ENCODE results near the gene TNN.
A peak's percentile ranks its signal among the peaks of the same experiment; 100 is the strongest.
"Not testable (repeated sequence)": the region's sequence is repeated elsewhere in the genome, so short reads cannot be mapped to it uniquely, and the experiment has no call there.

The TNN gene

DNA sequence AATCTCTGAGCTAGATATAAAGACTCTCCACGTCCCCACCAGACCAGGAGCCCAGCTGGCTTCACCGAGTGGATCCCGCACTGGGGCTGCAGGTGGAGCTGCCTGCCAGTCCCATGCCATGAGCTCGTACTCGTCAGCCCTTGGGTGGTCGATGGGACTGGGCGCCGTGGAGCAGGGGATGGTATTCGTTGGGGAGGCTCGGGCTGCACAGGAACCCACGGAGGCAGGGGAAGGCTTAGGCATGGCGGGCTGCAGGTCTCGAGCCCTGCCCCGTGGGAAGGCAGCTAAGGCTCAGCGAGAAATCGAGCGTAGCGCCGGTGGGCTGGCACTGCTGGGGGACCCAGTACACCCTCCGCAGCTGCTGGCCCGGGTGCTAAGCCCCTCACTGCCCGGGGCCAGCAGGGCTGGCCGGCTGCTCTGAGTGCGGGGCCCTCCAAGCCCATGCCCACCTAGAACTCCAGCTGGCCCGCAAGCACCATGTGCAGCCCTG, 40.7 kb downstream of the TNN start:
- not testable (repeated sequence) for H3K9ac ChIP-seq (ENCODE audit: low read length in 2 of 2); H3K4me3 ChIP-seq (ENCODE audit: low read length in 2 of 2); H3K27ac ChIP-seq (ENCODE audit: low read length); H3K4me1 ChIP-seq (ENCODE audit: control insufficient read depth, insufficient read depth, low read length); H3K36me3 ChIP-seq (ENCODE audit: control insufficient read depth in 2 of 2, insufficient read depth in 2 of 2, low read length in 2 of 2); H3K27me3 ChIP-seq (ENCODE audit: control insufficient read depth in 1 of 2, insufficient read depth in 2 of 2, low read length in 2 of 2); H3K9me3 ChIP-seq (ENCODE audit: control insufficient read depth in 2 of 2, low read length in 2 of 2)

DNA sequence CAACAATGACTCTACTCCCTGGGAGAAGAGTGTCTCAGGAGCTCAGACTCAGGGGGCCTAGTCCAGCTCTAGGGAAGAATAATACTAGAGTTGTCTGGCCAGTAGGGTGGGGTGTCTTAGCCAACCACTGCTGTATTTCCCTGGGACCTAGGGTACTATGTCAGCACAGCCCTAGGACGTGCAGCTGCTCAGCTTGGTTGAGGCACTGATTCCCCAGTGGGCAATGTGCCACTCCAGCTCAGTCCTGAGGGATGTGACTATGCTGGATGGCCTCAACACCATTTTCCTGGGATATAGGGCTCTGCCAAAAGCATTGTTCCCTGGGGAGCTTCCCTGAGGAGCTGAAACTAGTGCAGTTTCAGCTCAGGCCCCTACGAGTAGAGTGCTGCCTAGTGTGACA, 47.4 kb downstream of the TNN start:
- peaks cover 9 to 10% of the 10 kb centered on the region in 2 donors for H3K9me3 ChIP-seq (ENCODE audit: control insufficient read depth in 2 of 2, low read length in 2 of 2)
- H3K9ac ChIP-seq (ENCODE audit: low read length in 2 of 2): no peak overlapping the region
- no peak overlapping the region for H3K4me3 ChIP-seq (ENCODE audit: low read length in 2 of 2)
- H3K4me1 ChIP-seq (ENCODE audit: control insufficient read depth, insufficient read depth, low read length): no peaks in the 10 kb centered on the region
- H3K27me3 ChIP-seq (ENCODE audit: control insufficient read depth in 1 of 2, insufficient read depth in 2 of 2, low read length in 2 of 2): peaks cover 0 to 2% of the 10 kb centered on the region in 2 donors
- no peaks in the 10 kb centered on the region for H3K36me3 ChIP-seq (ENCODE audit: control insufficient read depth in 2 of 2, insufficient read depth in 2 of 2, low read length in 2 of 2)
- H3K27ac ChIP-seq (ENCODE audit: low read length): no peak overlapping the region

DNA sequence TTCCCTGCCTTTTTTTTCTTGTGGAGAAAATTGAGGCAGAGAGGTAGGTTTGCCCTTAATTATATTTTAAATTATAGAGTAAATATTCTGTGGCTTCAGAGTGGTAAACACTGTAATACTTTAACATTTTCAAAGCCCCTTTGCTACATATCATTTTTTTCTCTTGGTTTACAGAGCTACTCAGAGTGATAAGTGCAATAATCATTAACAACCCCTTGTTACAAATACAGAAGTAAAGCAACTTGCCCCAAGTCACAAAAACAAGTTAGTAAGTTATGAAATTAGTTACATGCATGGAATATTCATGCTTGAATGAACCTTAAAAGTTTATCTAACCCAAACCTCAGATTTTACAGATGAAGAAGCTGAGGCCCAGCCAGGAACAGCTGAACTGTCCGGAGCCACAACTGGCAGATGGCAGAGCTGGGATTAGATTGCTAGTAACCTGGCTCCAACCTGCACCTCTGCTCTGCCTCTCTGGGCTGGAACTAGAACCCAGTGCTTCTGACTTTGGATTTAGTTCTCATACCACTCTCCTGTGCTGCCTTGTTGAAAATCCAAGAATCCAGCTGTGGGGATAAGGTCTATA, 48.7 kb downstream of the TNN start:
- Histone ChIP-seq H3K36me3 (ENCODE audit: control insufficient read depth in 2 of 2, insufficient read depth in 2 of 2, low read length in 2 of 2) (no peaks in the 10 kb centered on the region), H3K27me3 (ENCODE audit: control insufficient read depth in 1 of 2, insufficient read depth in 2 of 2, low read length in 2 of 2) (peaks cover 0 to 2% of the 10 kb centered on the region in 2 donors), H3K9me3 (ENCODE audit: control insufficient read depth in 2 of 2, low read length in 2 of 2) (peaks cover 9 to 10% of the 10 kb centered on the region in 2 donors), H3K4me3 (ENCODE audit: low read length in 2 of 2) (no peak overlapping the region), H3K9ac (ENCODE audit: low read length in 2 of 2) (no peak overlapping the region), H3K4me1 (ENCODE audit: control insufficient read depth, insufficient read depth, low read length) (no peaks in the 10 kb centered on the region), H3K27ac (ENCODE audit: low read length) (no peak overlapping the region)

DNA sequence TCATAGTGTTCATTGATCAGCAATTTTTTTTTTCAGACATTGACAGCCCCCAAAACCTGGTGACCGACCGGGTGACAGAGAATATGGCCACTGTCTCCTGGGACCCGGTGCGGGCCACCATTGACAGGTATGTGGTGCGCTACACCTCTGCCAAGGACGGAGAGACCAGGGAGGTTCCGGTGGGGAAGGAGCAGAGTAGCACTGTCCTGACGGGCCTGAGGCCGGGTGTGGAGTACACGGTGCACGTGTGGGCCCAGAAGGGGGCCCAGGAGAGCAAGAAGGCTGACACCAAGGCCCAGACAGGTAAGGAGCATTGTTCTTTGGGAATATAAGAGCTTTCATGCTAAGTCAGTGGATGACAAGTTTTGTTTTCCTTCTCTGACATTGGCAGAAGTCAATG, 49.3 kb downstream of the TNN start:
- Histone ChIP-seq H3K4me1 (ENCODE audit: control insufficient read depth, insufficient read depth, low read length) (no peaks in the 10 kb centered on the region), H3K4me3 (ENCODE audit: low read length in 2 of 2) (no peak overlapping the region), H3K27me3 (ENCODE audit: control insufficient read depth in 1 of 2, insufficient read depth in 2 of 2, low read length in 2 of 2) (peaks cover 0 to 2% of the 10 kb centered on the region in 2 donors), H3K9ac (ENCODE audit: low read length in 2 of 2) (no peak overlapping the region), H3K9me3 (ENCODE audit: control insufficient read depth in 2 of 2, low read length in 2 of 2) (peaks cover 9 to 10% of the 10 kb centered on the region in 2 donors), H3K36me3 (ENCODE audit: control insufficient read depth in 2 of 2, insufficient read depth in 2 of 2, low read length in 2 of 2) (no peaks in the 10 kb centered on the region), H3K27ac (ENCODE audit: low read length) (no peak overlapping the region)

GRCh38 chr1:175118375-175119367, 51.0 kb downstream of the TNN start:
- H3K9ac ChIP-seq (ENCODE audit: low read length in 2 of 2): no peak overlapping the region
- no peaks in the 10 kb centered on the region for H3K4me1 ChIP-seq (ENCODE audit: control insufficient read depth, insufficient read depth, low read length)
- H3K4me3 ChIP-seq (ENCODE audit: low read length in 2 of 2): no peak overlapping the region
- peaks cover 0 to 2% of the 10 kb centered on the region in 2 donors for H3K27me3 ChIP-seq (ENCODE audit: control insufficient read depth in 1 of 2, insufficient read depth in 2 of 2, low read length in 2 of 2)
- no peak overlapping the region for H3K27ac ChIP-seq (ENCODE audit: low read length)
- no peaks in the 10 kb centered on the region for H3K36me3 ChIP-seq (ENCODE audit: control insufficient read depth in 2 of 2, insufficient read depth in 2 of 2, low read length in 2 of 2)
- peaks cover 9 to 10% of the 10 kb centered on the region in 2 donors for H3K9me3 ChIP-seq (ENCODE audit: control insufficient read depth in 2 of 2, low read length in 2 of 2)

DNA sequence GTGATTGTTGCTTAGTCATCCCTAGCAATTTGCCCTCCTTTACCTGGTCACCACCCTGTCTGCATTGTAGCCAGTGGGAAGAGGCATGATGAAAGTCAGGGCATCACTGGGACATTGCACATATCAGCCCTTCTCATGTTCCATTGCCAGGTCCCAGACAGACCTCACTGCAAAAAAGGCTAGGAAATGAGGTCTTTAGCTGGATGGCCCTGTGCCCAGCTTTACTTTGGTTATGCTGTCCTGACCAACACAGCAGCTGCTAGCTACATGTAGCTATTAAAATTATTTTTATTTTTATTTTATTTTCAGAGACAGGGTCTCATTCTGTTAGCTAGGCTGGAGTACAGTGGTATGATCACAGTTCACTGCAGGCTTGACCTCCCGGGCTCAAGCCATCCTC, 52.9 kb downstream of the TNN start:
- no peaks in the 10 kb centered on the region for H3K36me3 ChIP-seq (ENCODE audit: control insufficient read depth in 2 of 2, insufficient read depth in 2 of 2, low read length in 2 of 2)
- H3K9me3 ChIP-seq (ENCODE audit: control insufficient read depth in 2 of 2, low read length in 2 of 2): peaks cover 0 to under 1% of the 10 kb centered on the region in 2 donors
- H3K4me3 ChIP-seq (ENCODE audit: low read length in 2 of 2): no peak overlapping the region
- no peaks in the 10 kb centered on the region for H3K4me1 ChIP-seq (ENCODE audit: control insufficient read depth, insufficient read depth, low read length)
- H3K9ac ChIP-seq (ENCODE audit: low read length in 2 of 2): no peak overlapping the region
- no peak overlapping the region for H3K27ac ChIP-seq (ENCODE audit: low read length)
- no peaks in the 10 kb centered on the region for H3K27me3 ChIP-seq (ENCODE audit: control insufficient read depth in 1 of 2, insufficient read depth in 2 of 2, low read length in 2 of 2)

DNA sequence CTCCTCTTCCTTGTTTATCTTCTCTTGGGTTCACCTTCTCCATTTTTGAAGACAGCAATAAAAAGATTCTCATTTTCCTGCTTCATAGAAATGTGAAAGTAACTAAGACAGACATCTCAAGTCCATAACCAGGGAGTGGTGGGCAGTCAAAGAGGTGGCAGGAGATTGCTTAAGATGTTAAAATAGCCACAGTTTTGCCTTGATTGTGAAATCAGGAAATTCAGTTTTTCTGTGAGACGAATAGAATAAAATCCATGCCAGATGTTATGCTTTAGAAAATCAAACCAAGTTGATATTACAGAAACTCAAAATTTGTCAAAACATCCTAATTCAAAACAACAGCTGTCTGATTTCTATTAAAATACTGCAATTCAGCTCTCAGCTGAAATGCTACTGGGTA, 57.2 kb downstream of the TNN start:
- Histone ChIP-seq H3K4me1 (ENCODE audit: control insufficient read depth, insufficient read depth, low read length) (peaks cover 23% of the 10 kb centered on the region), H3K9me3 (ENCODE audit: control insufficient read depth in 2 of 2, low read length in 2 of 2) (no peaks in the 10 kb centered on the region), H3K27ac (ENCODE audit: low read length) (no peak overlapping the region), H3K27me3 (ENCODE audit: control insufficient read depth in 1 of 2, insufficient read depth in 2 of 2, low read length in 2 of 2) (no peaks in the 10 kb centered on the region), H3K36me3 (ENCODE audit: control insufficient read depth in 2 of 2, insufficient read depth in 2 of 2, low read length in 2 of 2) (no peaks in the 10 kb centered on the region), H3K9ac (ENCODE audit: low read length in 2 of 2) (no peak overlapping the region), H3K4me3 (ENCODE audit: low read length in 2 of 2) (no peak overlapping the region)

DNA sequence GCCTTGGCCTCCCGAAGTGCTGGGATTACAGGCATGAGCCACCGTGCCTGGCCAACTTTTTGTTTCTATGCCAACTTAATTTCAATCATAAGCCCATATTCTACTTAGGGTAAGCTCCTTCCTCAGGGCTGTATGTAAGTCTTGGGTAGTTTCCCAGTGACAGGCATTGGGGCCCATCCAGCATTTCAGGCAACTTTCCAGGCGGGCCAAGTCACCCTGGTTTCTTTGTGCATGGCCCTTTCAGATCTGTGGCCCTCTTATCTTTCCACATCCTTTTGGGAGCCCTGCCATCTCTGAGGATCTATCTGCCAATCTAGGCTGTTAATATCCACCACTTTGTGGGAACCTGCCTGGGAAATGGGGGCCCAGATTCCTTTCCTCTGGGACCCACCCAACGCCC, 58.7 kb downstream of the TNN start:
- H3K27ac ChIP-seq (ENCODE audit: low read length): no peak overlapping the region
- H3K4me3 ChIP-seq (ENCODE audit: low read length in 2 of 2): no peak overlapping the region
- no peaks in the 10 kb centered on the region for H3K36me3 ChIP-seq (ENCODE audit: control insufficient read depth in 2 of 2, insufficient read depth in 2 of 2, low read length in 2 of 2)
- H3K9me3 ChIP-seq (ENCODE audit: control insufficient read depth in 2 of 2, low read length in 2 of 2): no peaks in the 10 kb centered on the region
- no peaks in the 10 kb centered on the region for H3K27me3 ChIP-seq (ENCODE audit: control insufficient read depth in 1 of 2, insufficient read depth in 2 of 2, low read length in 2 of 2)
- no peak overlapping the region for H3K9ac ChIP-seq (ENCODE audit: low read length in 2 of 2)
- peaks cover 31% of the 10 kb centered on the region for H3K4me1 ChIP-seq (ENCODE audit: control insufficient read depth, insufficient read depth, low read length)

GRCh38 chr1:175127565-175127964, 59.9 kb downstream of the TNN start:
- Histone ChIP-seq H3K9me3 (ENCODE audit: control insufficient read depth in 2 of 2, low read length in 2 of 2) (no peaks in the 10 kb centered on the region), H3K4me1 (ENCODE audit: control insufficient read depth, insufficient read depth, low read length) (peaks cover 42% of the 10 kb centered on the region), H3K4me3 (ENCODE audit: low read length in 2 of 2) (no peak overlapping the region), H3K27me3 (ENCODE audit: control insufficient read depth in 1 of 2, insufficient read depth in 2 of 2, low read length in 2 of 2) (no peaks in the 10 kb centered on the region), H3K27ac (ENCODE audit: low read length) (peak overlapping the region; percentile 64), H3K9ac (ENCODE audit: low read length in 2 of 2) (no peak overlapping the region), H3K36me3 (ENCODE audit: control insufficient read depth in 2 of 2, insufficient read depth in 2 of 2, low read length in 2 of 2) (no peaks in the 10 kb centered on the region)

- peaks cover 50% of the 10 kb centered on the region for H3K4me1 ChIP-seq (ENCODE audit: control insufficient read depth, insufficient read depth, low read length)
- H3K9me3 ChIP-seq (ENCODE audit: control insufficient read depth in 2 of 2, low read length in 2 of 2): no peaks in the 10 kb centered on the region
- peak overlapping the region; percentile 64 for H3K27ac ChIP-seq (ENCODE audit: low read length)
- H3K9ac ChIP-seq (ENCODE audit: low read length in 2 of 2): no peak overlapping the region
- H3K27me3 ChIP-seq (ENCODE audit: control insufficient read depth in 1 of 2, insufficient read depth in 2 of 2, low read length in 2 of 2): no peaks in the 10 kb centered on the region
- H3K4me3 ChIP-seq (ENCODE audit: low read length in 2 of 2): peak overlapping the region in 1 of 2 donors; percentile 47
- H3K36me3 ChIP-seq (ENCODE audit: control insufficient read depth in 2 of 2, insufficient read depth in 2 of 2, low read length in 2 of 2): no peaks in the 10 kb centered on the region
Observed at GRCh38 chr1:175128523-175128922, 60.9 kb downstream of the TNN start.

- H3K27ac ChIP-seq (ENCODE audit: low read length): peak overlapping the region; percentile 50
- peaks cover 50% of the 10 kb centered on the region for H3K4me1 ChIP-seq (ENCODE audit: control insufficient read depth, insufficient read depth, low read length)
Observed at GRCh38 chr1:175129182-175129581, 61.5 kb downstream of the TNN start.

More at GRCh38 chr1:175129182-175129581, 61.5 kb downstream of the TNN start:
- Histone ChIP-seq H3K9me3 (ENCODE audit: control insufficient read depth in 2 of 2, low read length in 2 of 2) (no peaks in the 10 kb centered on the region), H3K9ac (ENCODE audit: low read length in 2 of 2) (no peak overlapping the region), H3K4me3 (ENCODE audit: low read length in 2 of 2) (no peak overlapping the region), H3K27me3 (ENCODE audit: control insufficient read depth in 1 of 2, insufficient read depth in 2 of 2, low read length in 2 of 2) (no peaks in the 10 kb centered on the region), H3K36me3 (ENCODE audit: control insufficient read depth in 2 of 2, insufficient read depth in 2 of 2, low read length in 2 of 2) (no peaks in the 10 kb centered on the region)
